ENCODE data around the gene FLT3.
A peak's percentile ranks its signal among the peaks of the same experiment; 100 is the strongest.

The FLT3 gene

DNA sequence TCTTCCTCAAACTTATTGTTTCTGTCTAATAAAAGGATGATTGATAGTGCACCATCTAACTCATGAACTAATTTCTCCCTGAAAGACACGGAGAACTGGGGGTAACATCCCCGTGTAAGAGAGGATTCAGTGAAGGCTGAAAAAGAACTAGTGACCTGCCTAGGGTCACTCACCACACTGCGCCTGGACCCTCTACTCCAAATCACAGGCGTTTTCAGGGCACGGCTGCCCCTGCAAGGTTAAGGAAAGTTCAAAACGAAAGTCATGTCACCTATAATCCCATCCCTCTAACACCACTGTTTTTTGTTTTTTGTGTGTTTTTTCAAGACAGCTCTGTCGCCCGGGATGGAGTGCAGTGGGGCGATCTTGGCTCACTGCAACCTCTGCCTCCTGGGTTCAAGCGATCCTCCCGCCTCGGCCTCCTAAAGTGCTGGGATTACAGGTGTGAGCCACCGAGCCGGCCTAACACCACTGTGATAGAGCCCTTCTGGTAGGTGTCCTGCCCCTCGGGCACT, 120.6 kb downstream of the FLT3 start:
- DNase-seq (ENCODE audit: low read depth), result no peak
- no peak overlapping the region for H3K4me3 ChIP-seq (ENCODE audit: control insufficient read depth, low read depth, low read length)
- TF ChIP-seq, protein P1, sequence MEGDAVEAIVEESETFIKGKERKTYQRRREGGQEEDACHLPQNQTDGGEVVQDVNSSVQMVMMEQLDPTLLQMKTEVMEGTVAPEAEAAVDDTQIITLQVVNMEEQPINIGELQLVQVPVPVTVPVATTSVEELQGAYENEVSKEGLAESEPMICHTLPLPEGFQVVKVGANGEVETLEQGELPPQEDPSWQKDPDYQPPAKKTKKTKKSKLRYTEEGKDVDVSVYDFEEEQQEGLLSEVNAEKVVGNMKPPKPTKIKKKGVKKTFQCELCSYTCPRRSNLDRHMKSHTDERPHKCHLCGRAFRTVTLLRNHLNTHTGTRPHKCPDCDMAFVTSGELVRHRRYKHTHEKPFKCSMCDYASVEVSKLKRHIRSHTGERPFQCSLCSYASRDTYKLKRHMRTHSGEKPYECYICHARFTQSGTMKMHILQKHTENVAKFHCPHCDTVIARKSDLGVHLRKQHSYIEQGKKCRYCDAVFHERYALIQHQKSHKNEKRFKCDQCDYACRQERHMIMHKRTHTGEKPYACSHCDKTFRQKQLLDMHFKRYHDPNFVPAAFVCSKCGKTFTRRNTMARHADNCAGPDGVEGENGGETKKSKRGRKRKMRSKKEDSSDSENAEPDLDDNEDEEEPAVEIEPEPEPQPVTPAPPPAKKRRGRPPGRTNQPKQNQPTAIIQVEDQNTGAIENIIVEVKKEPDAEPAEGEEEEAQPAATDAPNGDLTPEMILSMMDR (conservative IDR thresholded peaks at IDR 0.05; ENCODE audit: control insufficient read depth, insufficient read depth, low read depth, low read length), result no peak

DNA sequence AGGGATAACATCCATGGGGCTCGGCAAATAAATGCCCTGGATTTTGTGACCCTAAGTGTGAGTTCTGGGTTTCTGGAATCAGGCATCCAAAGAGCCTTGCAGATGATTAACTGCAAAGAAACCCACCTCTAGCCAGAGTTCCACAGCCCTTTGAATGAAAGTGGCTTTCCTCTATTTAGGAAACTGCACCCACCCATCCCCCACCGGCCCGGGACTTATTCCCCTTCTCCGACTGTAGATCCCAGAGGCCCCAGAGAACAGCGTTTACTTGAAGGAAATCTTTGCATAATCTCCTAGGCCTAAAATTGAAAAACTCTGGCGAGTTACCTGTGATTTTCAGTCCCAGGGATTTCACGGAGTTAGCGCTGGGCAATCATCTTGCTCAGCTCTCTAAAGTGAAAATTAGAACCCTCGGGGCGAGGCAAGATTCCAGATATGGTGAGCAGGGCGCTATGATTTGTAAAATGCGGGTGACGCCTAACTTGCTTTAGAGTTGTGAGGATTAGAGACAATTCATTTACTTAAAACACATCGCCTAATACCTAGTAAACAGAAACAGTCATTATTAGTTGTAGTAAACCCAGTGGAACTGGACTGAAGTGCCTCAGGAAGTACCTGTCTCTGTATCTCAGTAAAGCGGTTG, 121.3 kb downstream of the FLT3 start:
- no peak overlapping the region for H3K4me3 ChIP-seq (ENCODE audit: control insufficient read depth, low read depth, low read length)
- TF ChIP-seq, protein P1 (conservative IDR thresholded peaks at IDR 0.05; ENCODE audit: control insufficient read depth, insufficient read depth, low read depth, low read length), result no peak
- DNase-seq (ENCODE audit: low read depth), result no peak

DNA sequence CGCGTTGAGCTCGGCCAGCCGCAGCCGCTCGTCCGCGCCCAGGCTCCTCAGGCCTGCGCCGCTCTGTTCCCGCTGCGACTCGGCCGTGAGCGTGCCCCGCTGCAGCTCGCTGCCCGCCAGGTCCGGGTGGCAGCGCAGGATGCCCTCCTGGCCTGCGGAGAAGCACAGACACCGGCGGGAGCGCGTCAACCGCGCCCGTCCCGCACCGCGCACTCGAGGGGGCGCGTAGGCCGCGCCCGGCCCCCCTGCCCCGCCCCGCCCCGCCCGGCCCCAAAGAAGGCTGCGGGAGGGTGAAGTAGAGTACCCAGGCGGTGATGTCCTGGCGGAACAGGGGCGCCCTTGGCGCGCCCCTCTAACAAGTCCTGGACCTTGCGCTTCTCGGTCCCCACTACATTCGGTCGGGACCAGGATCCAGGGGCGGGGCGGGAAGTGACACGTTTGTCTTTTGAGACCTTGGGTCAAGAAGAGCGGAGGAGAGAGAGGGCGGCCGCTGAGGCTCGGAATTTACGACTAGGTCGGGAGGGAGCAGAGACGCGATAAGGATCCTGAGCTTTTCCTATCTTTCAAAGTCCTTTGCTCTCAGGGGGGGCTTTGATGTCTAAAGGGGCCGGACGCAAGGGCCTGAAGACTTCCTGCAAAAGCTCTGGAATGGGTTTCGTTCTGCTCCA, 121.9 kb downstream of the FLT3 start:
- no peak overlapping the region for H3K4me3 ChIP-seq (ENCODE audit: control insufficient read depth, low read depth, low read length)
- no peak for DNase-seq (ENCODE audit: low read depth)
- TF ChIP-seq, protein P1 (conservative IDR thresholded peaks at IDR 0.05; ENCODE audit: control insufficient read depth, insufficient read depth, low read depth, low read length), result no peak

DNA sequence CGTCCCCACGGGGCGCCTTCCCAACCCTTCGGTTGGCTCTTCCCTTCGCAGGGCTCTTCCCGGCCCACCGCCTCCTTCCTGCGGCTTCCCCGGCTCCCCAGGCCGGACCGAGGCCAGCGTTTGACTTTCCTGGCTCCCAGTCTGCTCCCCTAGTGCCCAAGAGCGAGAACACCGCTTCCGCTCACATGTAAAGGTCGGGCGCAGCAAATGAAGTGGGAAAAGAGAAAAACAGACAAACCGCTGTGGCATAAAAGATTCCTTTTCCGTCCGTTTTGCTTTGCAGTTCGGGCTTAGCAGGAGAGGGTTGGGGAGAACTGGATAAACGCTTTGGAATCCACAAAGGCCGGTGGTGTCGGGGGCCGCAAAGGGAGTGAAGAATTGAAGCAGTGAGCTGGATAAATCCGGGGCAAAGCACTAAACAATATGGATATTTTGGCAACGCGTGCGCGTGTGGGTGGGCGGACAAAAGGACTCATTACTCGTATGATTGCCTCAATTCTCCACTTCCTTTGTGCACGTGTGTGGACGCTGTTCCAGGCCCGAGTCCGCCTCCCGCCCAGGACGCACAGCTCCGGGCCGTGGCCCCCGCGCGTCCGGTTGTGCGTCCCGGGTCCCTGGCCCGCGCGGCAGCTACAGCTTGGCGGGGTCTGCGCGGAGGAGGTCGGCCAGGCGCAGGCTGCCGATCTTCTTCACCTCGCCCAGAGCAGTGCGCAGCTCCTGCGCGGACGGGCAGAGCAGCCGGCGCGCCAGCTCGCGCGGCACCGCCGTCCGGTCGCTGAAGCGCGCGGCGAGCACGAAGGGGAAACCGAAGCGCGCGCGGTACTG, 122.7 kb downstream of the FLT3 start:
- peak; percentile 29 for DNase-seq (ENCODE audit: low read depth)
- no peak overlapping the region for H3K4me3 ChIP-seq (ENCODE audit: control insufficient read depth, low read depth, low read length)

DNA sequence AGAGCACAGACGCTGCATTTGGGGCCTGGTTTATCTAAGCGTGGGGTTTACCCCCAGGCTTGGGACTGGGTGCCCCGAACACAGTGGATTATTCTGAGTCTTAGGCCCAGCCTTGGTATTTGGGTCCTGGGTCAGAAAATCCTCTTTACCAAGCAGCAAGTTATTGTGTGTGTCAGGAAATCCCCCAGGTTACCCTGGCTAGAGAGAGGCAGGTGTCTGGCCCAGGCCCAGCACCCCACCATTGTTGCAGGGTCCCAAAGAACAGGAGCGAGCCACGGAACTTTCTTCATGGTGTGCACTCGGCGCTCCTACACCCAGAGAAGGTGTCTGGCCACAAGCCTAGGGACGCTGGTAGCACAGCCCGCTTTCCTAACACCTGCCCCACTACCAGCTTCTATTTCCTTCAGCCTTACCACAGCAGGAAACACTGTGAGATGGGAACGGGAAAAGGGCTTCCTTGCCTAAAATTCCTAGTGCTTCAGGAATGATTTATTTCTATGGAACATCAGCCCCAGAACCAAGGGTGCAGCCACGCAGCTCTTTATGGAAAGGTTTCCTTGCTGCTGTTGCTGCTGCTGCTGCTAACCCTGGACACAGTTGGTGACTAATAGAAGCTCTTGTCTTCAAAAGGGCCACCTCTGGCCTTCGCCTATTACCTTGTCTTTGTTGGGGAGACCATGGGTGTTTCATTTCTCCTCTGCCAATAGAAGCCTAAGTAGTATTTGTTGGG, 123.8 kb downstream of the FLT3 start:
- no peak for DNase-seq (ENCODE audit: low read depth)
- TF ChIP-seq, protein P1 (conservative IDR thresholded peaks at IDR 0.05; ENCODE audit: control insufficient read depth, insufficient read depth, low read depth, low read length), result no peak
- no peak overlapping the region for H3K4me3 ChIP-seq (ENCODE audit: control insufficient read depth, low read depth, low read length)

More for the DNA sequence above, 122.7 kb downstream of the FLT3 start:
- TF ChIP-seq, protein P1 (conservative IDR thresholded peaks at IDR 0.05; ENCODE audit: control insufficient read depth, insufficient read depth, low read depth, low read length), result no peak
